Smooth muscle cell (in vitro differentiated cells): Measurements from ENCODE around the gene PHF21B. TPM values are rescaled to one million over a fixed set of nuclear protein-coding genes. Genes with fewer than 3 reads are reported as not detected.

Experiments used
- DNase-seq: peaks from one replicate; lab custom pipeline; 2025; ENCODE audit not compliant: unreplicated experiment; lab: John Stamatoyannopoulos, UW
- H2AFZ ChIP-seq: fragments of 200-600 bp; sonication (generic); 2 replicates; pipeline ENCODE4 v1.6.0; 2016; ENCODE audit warnings: antibody characterized with exemption, low read depth, mild to moderate bottlenecking
- H3F3A ChIP-seq: fragments of 200-600 bp; sonication (generic); 2 replicates; pipeline ENCODE4 v1.6.0; 2017; ENCODE audit warnings: antibody characterized with exemption, low read depth
- H3K27ac ChIP-seq: fragments of 200-600 bp; sonication (generic); 2 replicates; pipeline ENCODE4 v1.5.1; 2016; ENCODE audit warnings: low read depth, mild to moderate bottlenecking
- H3K27me3 ChIP-seq: fragments of 200-600 bp; sonication (generic); 2 replicates; pipeline ENCODE4 v1.6.1; 2016; ENCODE audit warnings: low read depth, mild to moderate bottlenecking
- H3K36me3 ChIP-seq: fragments of 200-600 bp; sonication (generic); 2 replicates; pipeline ENCODE4 v1.5.1; 2016; ENCODE audit warnings: low read depth
- H3K4me1 ChIP-seq: fragments of 200-600 bp; sonication (generic); 2 replicates; pipeline ENCODE4 v1.5.1; 2016; ENCODE audit warnings: low read depth
- H3K4me2 ChIP-seq: fragments of 200-600 bp; sonication (generic); 2 replicates; pipeline ENCODE4 v1.6.0; 2016; ENCODE audit warnings: mild to moderate bottlenecking
- H3K4me3 ChIP-seq: fragments of 200-600 bp; sonication (generic); 2 replicates; pipeline ENCODE4 v1.5.1; 2016; ENCODE audit warnings: mild to moderate bottlenecking
- H3K79me2 ChIP-seq: fragments of 200-600 bp; sonication (generic); 2 replicates; pipeline ENCODE4 v1.6.0; 2016; ENCODE audit warnings: low read depth, mild to moderate bottlenecking
- H3K9ac ChIP-seq: fragments of 200-600 bp; sonication (generic); 2 replicates; pipeline ENCODE4 v1.6.0; 2016; ENCODE audit warnings: low read depth
- H3K9me3 ChIP-seq: fragments of 200-600 bp; sonication (generic); replicated peaks from 2 replicates; pipeline ENCODE4 v1.5.1; 2016; ENCODE audit warnings: low read depth
- H4K20me1 ChIP-seq: fragments of 200-600 bp; sonication (generic); 2 replicates; pipeline ENCODE4 v1.6.0; 2016; ENCODE audit warnings: low read depth
- WGBS: methylation state at CpG from one replicate; pipeline ENCODE4 v1.1.7; 2016; ENCODE audit warnings: low lambda C conversion rate; 5-methylcytosine and 5-hydroxymethylcytosine counted together
- polyA plus RNA-seq: library from polyadenylated mRNA; unstranded; fragments of >200 nt; fragmentation: Nextera tagmentation; extraction: Ambion mirVana; gene quantifications from 2 replicates; pipeline ENCODE4 v1.2.1, GENCODE V29; 2016
- total RNA-seq: library from RNA; depleted of rRNA; stranded (reverse); fragments of >200 nt; gene quantifications from 2 replicates; pipeline ENCODE4 v1.2.3, GENCODE V29; 2014
- TF ChIP-seq, protein P1 (sequence below): fragments of 200-600 bp; sonication (generic); IDR thresholded peaks from 2 replicates; pipeline ENCODE4 v1.5.1; 2017; ENCODE audit warnings: borderline replicate concordance, mild to moderate bottlenecking, antibody characterized with exemption; ENCODE audit not compliant: insufficient read depth, poor library complexity, severe bottlenecking

PHF21B gene
- total and polyA plus RNA-seq, 2 experiments from 2014 or later, result 0.13 TPM

GRCh38 chr22:44943701-44944324, 66.0 kb downstream of the PHF21B start:
- H2AFZ ChIP-seq, result no peak overlapping the region
- no peak overlapping the region for H3K27ac ChIP-seq
- peaks cover 7% of the 10 kb centered on the region for H3K4me1 ChIP-seq
- H3K9me3 ChIP-seq, result no peaks in the 10 kb centered on the region
- H4K20me1 ChIP-seq, result no peaks in the 10 kb centered on the region
- H3F3A ChIP-seq, result no peaks in the 10 kb centered on the region
- H3K4me2 ChIP-seq, result no peak overlapping the region
- H3K79me2 ChIP-seq, result no peaks in the 10 kb centered on the region
- 96% methylated on average over 17 of the region's 17 CpGs for whole genome bisulfite sequencing
- H3K36me3 ChIP-seq, result no peaks in the 10 kb centered on the region
- TF ChIP-seq, protein P1, sequence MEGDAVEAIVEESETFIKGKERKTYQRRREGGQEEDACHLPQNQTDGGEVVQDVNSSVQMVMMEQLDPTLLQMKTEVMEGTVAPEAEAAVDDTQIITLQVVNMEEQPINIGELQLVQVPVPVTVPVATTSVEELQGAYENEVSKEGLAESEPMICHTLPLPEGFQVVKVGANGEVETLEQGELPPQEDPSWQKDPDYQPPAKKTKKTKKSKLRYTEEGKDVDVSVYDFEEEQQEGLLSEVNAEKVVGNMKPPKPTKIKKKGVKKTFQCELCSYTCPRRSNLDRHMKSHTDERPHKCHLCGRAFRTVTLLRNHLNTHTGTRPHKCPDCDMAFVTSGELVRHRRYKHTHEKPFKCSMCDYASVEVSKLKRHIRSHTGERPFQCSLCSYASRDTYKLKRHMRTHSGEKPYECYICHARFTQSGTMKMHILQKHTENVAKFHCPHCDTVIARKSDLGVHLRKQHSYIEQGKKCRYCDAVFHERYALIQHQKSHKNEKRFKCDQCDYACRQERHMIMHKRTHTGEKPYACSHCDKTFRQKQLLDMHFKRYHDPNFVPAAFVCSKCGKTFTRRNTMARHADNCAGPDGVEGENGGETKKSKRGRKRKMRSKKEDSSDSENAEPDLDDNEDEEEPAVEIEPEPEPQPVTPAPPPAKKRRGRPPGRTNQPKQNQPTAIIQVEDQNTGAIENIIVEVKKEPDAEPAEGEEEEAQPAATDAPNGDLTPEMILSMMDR, result no peak
- H3K9ac ChIP-seq, result no peak overlapping the region
- H3K4me3 ChIP-seq, result no peak overlapping the region
- no peaks in the 10 kb centered on the region for H3K27me3 ChIP-seq
- no peak for DNase-seq

DNA sequence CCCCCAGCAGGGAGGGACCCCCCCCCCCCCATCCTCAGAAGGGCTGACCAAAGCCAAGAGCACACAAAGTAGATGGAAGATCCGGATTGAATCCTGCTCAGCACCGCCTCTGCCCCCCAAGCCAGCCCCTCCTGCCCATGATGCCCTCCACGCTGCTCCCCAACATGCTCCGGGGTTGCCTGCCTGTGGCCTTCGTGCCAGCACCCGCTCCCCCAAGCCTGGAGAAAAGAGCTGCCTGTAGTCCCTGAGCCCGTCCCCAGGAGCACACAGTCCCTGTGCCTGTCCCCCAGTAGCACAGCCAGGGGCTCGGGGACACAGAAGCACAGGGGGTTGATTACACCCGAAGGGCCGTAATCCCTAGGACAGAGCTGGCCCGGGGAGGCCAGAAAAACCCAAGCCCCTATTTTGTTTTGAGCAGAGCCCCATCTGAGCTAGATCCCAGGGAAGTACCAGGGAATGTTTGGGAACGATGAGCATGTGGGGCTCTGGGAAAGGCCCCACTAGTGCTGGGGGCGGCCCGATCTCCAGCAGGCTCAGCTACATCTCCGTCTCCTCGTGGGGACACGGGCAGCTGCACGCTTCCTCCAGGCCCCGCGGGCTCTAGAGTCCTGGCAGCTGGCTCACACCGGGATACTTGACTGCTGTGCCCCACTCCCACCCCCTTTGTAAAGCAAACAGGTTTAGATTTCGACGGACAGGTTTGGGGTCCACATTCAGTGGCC, 66.7 kb downstream of the PHF21B start:
- Histone ChIP-seq H3K9me3 (no peaks in the 10 kb centered on the region), H3K79me2 (no peaks in the 10 kb centered on the region), H3K36me3 (no peaks in the 10 kb centered on the region), H3F3A (no peaks in the 10 kb centered on the region), H2AFZ (no peak overlapping the region), H3K4me3 (no peak overlapping the region), H3K27me3 (no peaks in the 10 kb centered on the region), H3K4me1 (peaks cover 7% of the 10 kb centered on the region), H3K9ac (no peak overlapping the region), H3K27ac (no peak overlapping the region), H3K4me2 (no peak overlapping the region), H4K20me1 (no peaks in the 10 kb centered on the region)
- TF ChIP-seq, protein P1, result no peak
- 93% methylated on average over 22 of the region's 23 CpGs for WGBS
- no peak for DNase-seq

- DNase-seq, result no peak
- H4K20me1 ChIP-seq, result no peaks in the 10 kb centered on the region
- H2AFZ ChIP-seq, result no peak overlapping the region
- H3K27ac ChIP-seq, result no peak overlapping the region
- H3K4me3 ChIP-seq, result no peak overlapping the region
- no peak overlapping the region for H3K9ac ChIP-seq
- H3K27me3 ChIP-seq, result no peaks in the 10 kb centered on the region
- no peaks in the 10 kb centered on the region for H3F3A ChIP-seq
- H3K4me2 ChIP-seq, result no peak overlapping the region
- H3K9me3 ChIP-seq, result no peaks in the 10 kb centered on the region
- WGBS, result 95% methylated on average over 7 of the region's 7 CpGs
- H3K36me3 ChIP-seq, result no peaks in the 10 kb centered on the region
- H3K4me1 ChIP-seq, result peaks cover 7% of the 10 kb centered on the region
- TF ChIP-seq, protein P1, result no peak
- H3K79me2 ChIP-seq, result no peaks in the 10 kb centered on the region
Measured at GRCh38 chr22:44942056-44942455, 67.7 kb downstream of the PHF21B start.

DNA sequence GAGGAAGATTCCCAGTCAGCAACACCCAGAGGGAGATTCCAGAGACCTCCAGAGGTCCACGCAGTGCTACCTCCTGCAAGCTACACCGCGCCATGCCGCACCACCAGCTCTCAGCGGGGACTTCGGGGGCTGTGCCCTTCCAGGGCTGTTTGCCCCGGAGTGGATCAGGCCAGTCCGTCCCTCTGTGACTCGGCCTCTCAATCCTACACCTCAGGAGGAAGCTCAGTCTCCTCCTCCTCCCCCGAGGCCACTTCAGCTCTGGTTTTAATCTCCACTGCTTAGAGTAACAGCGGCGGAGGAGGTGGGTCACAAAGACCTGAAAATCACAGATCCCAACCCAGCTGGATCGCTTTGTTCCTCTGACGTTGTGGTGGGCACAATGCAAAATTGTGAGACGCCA, 68.6 kb downstream of the PHF21B start:
- DNase-seq, result no peak
- H3K4me1 ChIP-seq, result peaks cover 7% of the 10 kb centered on the region
- 61% methylated on average over 15 of the region's 15 CpGs for WGBS
- no peak overlapping the region for H3K27ac ChIP-seq
- H3K4me3 ChIP-seq, result no peak overlapping the region
- H3F3A ChIP-seq, result no peaks in the 10 kb centered on the region
- no peak overlapping the region for H3K4me2 ChIP-seq
- TF ChIP-seq, protein P1, result no peak
- no peaks in the 10 kb centered on the region for H3K36me3 ChIP-seq
- H3K9ac ChIP-seq, result no peak overlapping the region
- no peaks in the 10 kb centered on the region for H3K79me2 ChIP-seq
- no peak overlapping the region for H2AFZ ChIP-seq
- H3K9me3 ChIP-seq, result no peaks in the 10 kb centered on the region
- H3K27me3 ChIP-seq, result no peaks in the 10 kb centered on the region
- no peaks in the 10 kb centered on the region for H4K20me1 ChIP-seq
